Activated gamma-delta T cell treated with Interleukin-2 at 50 U/mL for 16 hours (primary cell): ENCODE results near the gene UBALD1.
A peak's percentile ranks its signal among the peaks of the same experiment; 100 is the strongest.

Experiments
- DNase-seq: peaks from one replicate; pipeline ENCODE4 v3.0.0-alpha.2; 2020

UBALD1 gene

DNA sequence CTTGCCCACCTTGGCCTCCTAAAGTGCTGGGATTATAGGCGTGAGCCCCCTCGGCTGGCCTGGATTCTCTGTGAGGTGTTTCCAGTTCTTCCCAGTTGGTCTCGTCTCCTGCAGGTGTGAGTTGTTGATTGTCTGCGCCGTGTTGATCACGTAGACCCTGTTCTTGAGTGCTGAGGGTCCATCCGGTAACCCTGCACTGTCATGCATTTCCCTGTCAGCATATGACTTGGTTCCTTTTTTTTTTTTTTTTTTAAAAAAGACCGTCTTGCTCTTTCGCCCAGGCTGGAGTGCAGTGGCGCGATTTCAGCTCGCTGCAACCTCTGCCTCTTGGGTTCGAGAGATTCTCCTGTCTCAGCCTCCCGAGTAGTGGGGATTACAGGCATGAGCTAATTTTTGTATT lies 27.2 kb upstream of the UBALD1 start:
- DNase-seq = no peak

DNA sequence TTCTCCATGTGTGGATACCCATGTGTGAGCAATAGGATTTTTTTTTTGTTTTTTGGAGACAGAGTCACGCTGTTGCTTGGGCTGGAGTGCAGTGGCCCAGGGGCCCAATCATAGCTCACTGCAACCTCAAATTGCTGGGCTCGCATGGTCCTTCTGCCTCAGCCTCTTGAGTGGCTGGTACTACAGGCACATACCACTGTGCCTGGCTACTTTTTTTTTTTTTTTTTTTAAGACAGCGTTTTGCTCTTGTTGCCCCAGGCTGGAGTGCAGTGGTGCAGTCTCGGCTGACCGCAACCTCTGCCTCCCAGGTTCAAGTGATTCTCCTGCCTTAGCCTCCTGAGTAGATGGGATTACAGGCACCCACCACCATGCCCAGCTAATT lies 26.6 kb upstream of the UBALD1 start:
- no peak for DNase-seq

DNA sequence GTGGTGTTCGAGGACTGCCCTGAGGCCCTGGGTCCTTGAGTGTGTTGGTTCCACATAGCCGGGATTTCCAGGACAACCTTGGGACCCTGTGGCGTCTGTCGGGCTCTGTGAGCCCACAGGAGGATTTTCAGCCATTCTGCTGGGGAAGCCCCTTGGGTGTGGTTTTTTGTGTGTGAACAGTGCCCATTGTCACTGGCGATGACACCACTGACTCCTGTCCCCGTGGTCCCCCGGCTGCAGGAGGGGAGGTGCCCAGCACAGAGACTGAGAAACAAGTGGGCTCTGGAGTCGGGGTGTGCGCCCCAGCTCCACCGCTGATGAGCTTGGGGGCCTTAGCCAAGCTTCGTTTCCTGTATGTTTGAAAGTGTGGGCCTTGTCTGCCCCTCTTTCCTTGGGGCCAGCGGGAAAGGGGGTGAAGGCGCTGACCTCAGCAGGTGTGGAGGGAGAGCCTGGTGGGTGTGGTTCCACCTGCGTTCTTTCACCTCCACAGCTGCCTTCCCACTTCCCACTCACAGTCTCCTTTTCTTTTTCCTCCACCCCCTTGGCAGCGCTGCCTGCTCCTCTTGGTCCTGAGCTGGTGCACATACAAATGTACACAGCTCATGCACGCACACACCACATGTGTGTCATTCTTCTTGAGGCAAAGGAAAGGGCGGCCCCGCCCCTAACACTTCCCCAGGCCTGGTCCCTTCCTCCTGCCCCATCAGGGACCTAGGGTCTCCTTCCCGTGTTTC lies 26.1 kb upstream of the UBALD1 start:
- no peak for DNase-seq

DNA sequence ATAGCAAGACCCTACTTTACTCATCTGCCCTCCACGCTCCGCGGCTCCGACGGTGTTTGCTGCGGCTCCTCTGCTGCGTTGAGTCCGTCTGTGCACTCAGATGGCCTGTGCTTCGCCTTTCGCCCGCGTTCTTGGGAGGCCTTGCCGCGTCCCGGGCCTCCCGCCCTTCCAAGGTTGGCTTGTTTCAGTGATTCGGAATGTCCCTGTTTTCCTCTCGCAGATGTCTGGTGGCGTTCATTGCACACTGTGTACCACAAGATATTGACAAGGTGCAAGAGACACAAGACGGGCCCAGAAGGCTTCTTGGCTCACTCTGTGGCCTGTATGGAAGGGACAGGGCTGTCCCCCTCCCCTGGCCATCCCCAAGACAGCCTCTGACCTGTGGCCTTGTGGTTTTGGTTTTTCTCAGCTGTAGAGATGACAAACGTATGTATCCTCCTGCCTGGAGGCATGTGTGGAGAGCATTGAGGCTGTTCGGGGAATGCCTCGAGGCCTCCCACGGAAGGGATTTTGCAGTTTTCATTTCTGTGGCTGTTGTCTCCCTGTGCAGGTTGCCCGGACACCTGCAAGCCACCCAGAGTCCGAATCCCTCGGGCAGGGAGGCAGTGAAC lies 25.3 kb upstream of the UBALD1 start:
- no peak for DNase-seq

DNA sequence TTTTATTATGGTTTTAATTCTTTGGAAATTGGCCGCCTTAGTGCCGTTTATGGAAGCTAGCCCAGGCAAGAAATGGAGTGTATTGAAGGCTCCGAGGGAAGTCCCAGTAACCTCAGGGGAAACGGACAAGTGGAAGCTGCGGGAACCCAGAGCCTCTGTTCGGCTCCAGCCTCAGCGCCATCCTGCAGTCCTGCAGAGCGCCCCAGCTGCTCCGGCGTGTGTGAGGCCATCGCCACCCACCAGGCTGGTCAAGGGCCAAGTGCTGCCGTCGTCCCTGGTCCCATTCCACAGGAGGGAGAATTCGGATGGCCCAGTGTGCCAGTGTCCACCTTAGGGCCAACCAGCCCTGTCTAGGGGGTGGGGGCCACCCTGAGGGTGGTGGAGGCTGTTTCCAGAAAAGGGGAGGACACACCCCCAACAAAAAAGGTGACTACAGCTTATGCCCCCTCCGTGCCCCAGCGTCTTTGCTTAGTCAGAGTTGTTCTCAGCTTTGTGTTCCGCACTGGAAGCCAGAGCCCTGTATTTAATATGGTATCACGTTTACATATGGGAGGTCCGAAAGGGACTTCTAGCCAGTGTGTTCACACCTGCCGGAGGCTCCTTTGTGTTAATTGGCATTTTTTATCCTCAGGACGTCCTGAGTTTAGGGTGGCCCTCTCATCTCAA lies 22.9 kb upstream of the UBALD1 start:
- no peak for DNase-seq

DNA sequence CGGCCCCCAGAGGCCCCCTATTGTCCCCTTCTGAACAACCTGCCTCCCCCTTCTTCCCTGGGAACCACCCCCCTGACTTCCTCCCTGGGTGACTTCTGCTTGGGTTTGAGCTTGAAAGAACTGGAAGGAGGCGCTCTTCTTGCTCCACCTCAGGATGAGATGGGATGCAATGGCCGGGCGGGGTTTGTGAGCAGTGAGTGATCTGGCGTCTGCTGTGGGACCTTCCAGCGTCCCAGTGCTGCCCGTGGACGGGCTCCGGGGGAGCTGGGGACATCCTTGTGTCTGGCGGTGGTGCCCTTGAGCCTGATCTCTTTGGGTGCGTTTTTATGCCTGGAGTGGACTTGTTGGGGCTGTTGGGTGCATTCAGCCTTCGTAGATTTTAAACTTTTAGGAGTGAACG lies 21.5 kb upstream of the UBALD1 start:
- DNase-seq = no peak

DNA sequence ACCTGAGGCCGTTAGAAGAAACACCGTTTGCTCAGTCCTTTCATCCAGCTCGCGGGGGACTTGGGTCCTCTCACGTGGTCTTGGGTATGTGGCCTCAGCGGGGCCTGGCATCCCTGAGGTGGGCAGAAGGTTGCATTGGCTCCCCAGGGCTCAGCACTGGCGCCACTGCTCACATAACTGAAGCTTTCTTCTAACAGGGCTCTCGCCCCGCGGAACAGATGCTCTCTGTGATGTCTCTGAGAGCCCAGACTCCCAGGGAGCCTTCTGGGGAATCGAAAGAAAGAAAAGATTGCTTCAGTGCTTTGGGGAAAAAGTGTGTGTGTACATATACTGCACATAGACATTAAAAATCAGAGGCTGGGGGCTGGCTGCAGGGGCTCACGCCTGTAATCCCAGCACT lies 20.1 kb upstream of the UBALD1 start:
- no peak for DNase-seq

- no peak for DNase-seq
Observed at GRCh38 chr16:4633910-4634635, 19.4 kb upstream of the UBALD1 start.

- DNase-seq = no peak
Observed at GRCh38 chr16:4631444-4631843, 16.8 kb upstream of the UBALD1 start.

DNA sequence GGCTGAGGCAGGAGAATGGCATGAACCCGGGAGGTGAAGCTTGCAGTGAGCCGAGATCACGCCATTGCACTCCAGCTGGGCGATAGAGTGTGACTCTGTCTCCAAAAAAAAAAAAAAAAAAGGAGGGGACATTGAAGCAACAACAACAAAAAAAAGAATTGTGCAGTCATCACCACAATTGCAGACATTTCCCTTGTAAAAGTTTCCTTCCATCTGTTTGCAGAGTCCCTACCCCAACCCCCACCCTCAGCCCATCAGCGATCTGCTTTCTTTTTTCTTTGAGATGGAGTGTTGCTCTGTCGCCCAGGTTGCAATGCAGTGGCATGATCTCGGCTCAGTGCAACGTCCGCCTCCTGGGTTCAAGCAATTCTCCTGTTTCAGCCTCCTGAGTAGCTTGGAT lies 13.6 kb upstream of the UBALD1 start:
- no peak for DNase-seq

- no peak for DNase-seq
Observed at GRCh38 chr16:4626396-4626795, 11.7 kb upstream of the UBALD1 start.

- no peak for DNase-seq
Observed at GRCh38 chr16:4625560-4626159, 11.0 kb upstream of the UBALD1 start.

GRCh38 chr16:4624827-4625559 lies 10.3 kb upstream of the UBALD1 start:
- peak; percentile 53 for DNase-seq

DNA sequence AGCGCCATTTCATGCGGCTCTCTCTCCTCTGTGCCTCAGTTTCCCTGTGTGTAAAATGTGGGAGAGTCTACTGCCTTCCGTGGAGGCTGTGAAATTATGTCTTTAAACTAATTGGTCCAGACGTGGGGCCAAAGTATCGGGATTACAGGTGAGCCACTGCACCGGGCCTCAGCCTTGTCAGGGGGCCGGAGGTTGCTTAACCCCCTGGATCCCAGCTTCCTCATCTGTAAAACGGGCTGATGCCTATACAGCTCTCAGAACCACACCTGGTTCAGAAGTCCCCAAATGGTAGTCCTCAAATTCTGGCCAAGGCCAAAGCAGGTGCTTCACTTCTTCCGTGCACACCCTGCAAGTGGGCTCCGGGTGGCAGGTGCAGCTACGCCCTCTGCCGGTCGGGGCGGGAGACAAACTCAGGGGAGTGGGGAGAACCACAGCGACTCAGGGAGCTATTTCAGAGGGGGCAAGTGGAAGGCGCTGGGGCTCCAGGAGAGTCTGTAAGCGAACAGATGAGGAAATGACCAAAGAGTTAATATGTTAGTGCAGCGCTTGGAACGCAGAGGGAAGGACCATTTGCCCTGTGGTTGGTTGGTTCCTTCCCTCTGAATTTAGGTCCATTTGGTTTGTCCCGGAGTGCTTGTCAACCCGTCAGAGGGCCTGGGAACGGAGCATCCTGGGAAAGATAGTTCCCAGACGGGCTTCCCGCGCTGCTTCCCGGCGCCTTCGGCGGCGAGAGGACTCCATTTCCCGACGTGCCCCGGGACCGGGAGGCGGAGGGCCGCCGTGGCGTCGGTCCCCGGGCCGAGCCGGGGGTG lies 9.5 kb upstream of the UBALD1 start, which contains the start of gene MGRN1:
Gene MGRN1 (plus strand): TSS at position 812 of the 812 bp plus-strand sequence. CDS start 135 bp downstream, outside the sequence.
- DNase-seq = peak; percentile 89

GRCh38 chr16:4623593-4623992 lies 8.9 kb upstream of the UBALD1 start:
- DNase-seq = no peak

- DNase-seq = no peak
Observed at GRCh38 chr16:4618645-4619418, 4.1 kb upstream of the UBALD1 start.

DNA sequence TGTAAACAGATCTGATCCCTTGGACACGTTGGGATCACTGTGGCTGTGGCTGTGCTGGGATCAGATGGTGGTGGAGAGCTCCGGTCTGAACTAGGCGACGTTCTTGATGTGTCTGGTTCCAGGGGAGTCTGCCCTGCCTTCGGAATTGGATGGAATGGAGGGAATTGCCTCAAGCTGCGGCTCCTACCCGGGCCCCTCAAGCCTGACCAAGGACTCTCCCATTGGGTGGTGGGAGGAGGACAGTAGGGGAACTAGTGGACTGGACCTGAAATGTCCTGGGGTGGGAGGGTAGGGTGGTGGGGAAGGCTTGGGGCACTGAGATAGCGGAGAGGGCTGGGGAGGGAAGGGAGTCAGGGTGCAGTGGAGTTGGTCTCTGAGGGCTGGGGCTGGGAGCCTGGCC lies 3.2 kb upstream of the UBALD1 start:
- DNase-seq = no peak

DNA sequence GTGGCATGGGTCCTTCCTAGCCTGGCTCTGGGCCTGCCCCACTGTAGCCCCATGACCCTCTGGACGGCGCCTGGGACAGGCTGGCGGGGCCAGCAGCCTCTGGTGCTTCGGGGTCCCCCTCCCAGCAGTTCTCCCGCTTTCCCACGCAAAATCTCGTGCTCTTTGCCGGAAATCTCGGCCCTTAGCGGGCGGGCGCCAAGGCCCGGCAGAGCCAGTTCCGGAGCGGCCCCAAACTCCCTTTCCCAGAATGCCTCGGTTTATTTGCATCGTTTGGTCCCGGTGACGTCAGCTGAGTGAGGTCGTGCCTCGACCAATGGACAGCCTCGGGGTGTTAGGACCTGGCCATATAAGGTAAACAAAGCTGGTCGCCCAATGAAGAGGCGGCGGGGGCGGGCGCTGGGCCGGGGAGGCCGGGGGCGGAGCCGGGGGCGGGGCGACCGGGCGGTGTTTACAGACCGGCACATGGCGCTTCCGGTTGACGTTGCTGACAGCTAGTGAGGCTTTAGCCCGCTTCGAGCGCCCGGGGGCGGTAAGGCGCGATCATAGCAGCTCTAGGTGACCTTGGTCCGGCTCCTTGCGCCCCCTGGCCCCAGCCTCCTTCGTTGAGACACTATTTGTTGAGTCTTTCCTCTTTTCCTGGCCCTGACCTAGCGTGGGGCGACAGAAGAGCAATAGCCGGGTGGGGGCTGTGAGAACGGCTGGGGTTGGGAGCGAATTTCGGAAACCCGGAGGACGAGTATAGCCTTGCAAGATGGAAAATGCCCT lies 1.5 kb upstream of the UBALD1 start:
- DNase-seq = peak; percentile 98

GRCh38 chr16:4615384-4616046 lies 827 bp upstream of the UBALD1 start:
- no peak for DNase-seq
